Uterus (tissue), 4 donors: Measurements from ENCODE around the gene CDH8. TPM values are rescaled to one million over a fixed set of nuclear protein-coding genes. Genes with fewer than 3 reads are reported as not detected.

Source experiments
- DNase-seq, 2 donors: peaks; one replicate each; pipeline ENCODE4 v3.0.0-alpha.2; 2019 to 2020
- H3K27ac ChIP-seq, 2 donors: fragments of 200-600 bp; sonication (generic); 1 replicate in 1 of 2; 2 replicates in 1 of 2; pipeline ENCODE4 v1.5.1; 2016 to 2018
- H3K27me3 ChIP-seq, 2 donors: fragments of 200-600 bp; sonication (generic); one replicate each; pipeline ENCODE4 v1.5.1; 2018 to 2019; ENCODE audit warnings: control low read depth in 1 of 2
- H3K36me3 ChIP-seq, 2 donors: fragments of 200-600 bp; sonication (generic); one replicate each; pipeline ENCODE4 v1.5.1; 2019; ENCODE audit warnings: control low read depth in 1 of 2
- H3K4me1 ChIP-seq, 2 donors: fragments of 200-600 bp; sonication (generic); one replicate each; pipeline ENCODE4 v1.5.1; 2018 to 2019; ENCODE audit warnings: control low read depth in 1 of 2
- H3K4me3 ChIP-seq, 2 donors: fragments of 200-600 bp; sonication (generic); 1 replicate in 1 of 2; 2 replicates in 1 of 2; pipeline ENCODE4 v1.5.1; 2018 to 2019; ENCODE audit warnings: mild to moderate bottlenecking in 1 of 2
- H3K9me3 ChIP-seq, 2 donors: fragments of 200-600 bp; sonication (generic); one replicate each; pipeline ENCODE4 v1.5.1; 2019; ENCODE audit warnings: control low read depth in 1 of 2
- CTCF ChIP-seq, 4 experiments: fragments of 200-600 bp in 2 of 4; fragments of 450-650 bp in 2 of 4; sonication (generic) in 2 of 4; IDR thresholded peaks; one replicate each; pipeline ENCODE4 v1.5.1; 2016 to 2019; ENCODE audit warnings: antibody characterized with exemption in 4 of 4, mild to moderate bottlenecking in 2 of 4, moderate library complexity in 1 of 4
- POLR2A ChIP-seq, 2 donors: fragments of 450-650 bp; IDR thresholded peaks; one replicate each; pipeline ENCODE4 v1.6.1; 2016; ENCODE audit warnings: antibody characterized with exemption in 2 of 2, mild to moderate bottlenecking in 1 of 2, moderate library complexity in 1 of 2
- intact Hi-C: fragments of 100-400 bp; cut with DNase I; formaldehyde crosslinking; loops from one replicate; pipeline ENCODE4 v1.15.1; 2023; ENCODE audit warnings: low total_unique reads
- total RNA-seq, 4 donors: library from RNA; depleted of rRNA in 3 of 4; stranded (reverse); fragments of >200 nt in 3 of 4; gene quantifications; one replicate each; pipeline versions ENCODE4 v1.1.0 to v1.2.4, GENCODE V29; 2014 to 2023
- donor health status: DM: yes; HTN: yes; CAD: no.

CDH8 gene
- total RNA-seq, 4 donors from 2014 or later, result 2.0 to 6.0 TPM; not detected in 2

DNA sequence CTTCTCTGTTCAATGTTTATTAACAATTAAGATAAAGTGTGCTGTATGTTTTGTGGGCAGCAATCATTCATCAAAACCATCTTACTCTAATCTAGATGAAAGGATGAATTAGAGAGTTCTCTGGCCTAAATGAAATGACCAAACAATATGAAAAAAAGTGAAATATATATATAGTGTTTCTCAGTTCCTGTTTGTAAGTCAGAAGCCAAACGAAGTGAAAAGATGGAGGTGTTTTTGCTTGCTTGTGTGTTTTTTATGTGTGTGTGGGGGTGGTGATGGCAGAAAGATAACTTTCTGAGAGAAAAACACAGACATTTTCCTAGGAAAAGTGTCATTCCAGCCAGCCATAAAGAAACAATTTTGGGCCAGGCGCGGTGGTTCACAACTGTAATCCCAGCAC is 138.6 kb downstream of the CDH8 start:
- no peaks in the 10 kb centered on the region for H3K36me3 ChIP-seq
- intact Hi-C loops, result no loop called here
- TF ChIP-seq POLR2A (IDR thresholded peaks at IDR 0.05), result no peak
- TF ChIP-seq CTCF (IDR thresholded peaks at IDR 0.05), result no peak

GRCh38 chr16:61892531-61892930 is 143.7 kb downstream of the CDH8 start:
- DNase-seq, result no peak
- Histone ChIP-seq H3K36me3 (no peaks in the 10 kb centered on the region), H3K4me3 (no peak overlapping the region), H3K27ac (no peak overlapping the region), H3K9me3 (no peaks in the 10 kb centered on the region), H3K27me3 (no peaks in the 10 kb centered on the region), H3K4me1 (no peaks in the 10 kb centered on the region)
- intact Hi-C loops, result no loop called here
- no peak for TF ChIP-seq POLR2A (IDR thresholded peaks at IDR 0.05)
- no peak for TF ChIP-seq CTCF (IDR thresholded peaks at IDR 0.05)

More for the DNA sequence above, 138.6 kb downstream of the CDH8 start:
- Histone ChIP-seq H3K27ac (no peak overlapping the region), H3K9me3 (no peaks in the 10 kb centered on the region), H3K4me1 (no peaks in the 10 kb centered on the region), H3K27me3 (no peaks in the 10 kb centered on the region), H3K4me3 (no peak overlapping the region)
- no peak for DNase-seq

DNA sequence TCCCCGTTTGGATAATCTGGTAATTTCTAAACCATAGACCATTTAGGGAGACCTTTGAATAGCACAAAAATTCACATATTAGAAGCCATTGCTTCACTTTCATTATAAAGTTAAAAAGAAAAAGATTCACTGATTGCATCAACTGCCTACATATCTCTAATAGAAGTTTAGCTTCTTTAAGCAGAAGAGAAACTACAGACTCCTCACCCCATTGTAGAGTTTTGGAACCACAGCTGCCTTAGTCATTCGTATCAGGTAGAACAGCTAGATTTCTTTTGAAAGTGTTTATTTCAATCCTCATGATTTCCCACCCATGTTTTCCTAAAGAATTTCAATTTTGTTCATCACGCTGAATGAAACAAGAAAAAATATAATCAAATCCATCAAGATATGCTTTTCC is 144.8 kb downstream of the CDH8 start:
- Histone ChIP-seq H3K4me1 (no peaks in the 10 kb centered on the region), H3K9me3 (no peaks in the 10 kb centered on the region), H3K36me3 (no peaks in the 10 kb centered on the region), H3K4me3 (no peak overlapping the region), H3K27me3 (no peaks in the 10 kb centered on the region), H3K27ac (no peak overlapping the region)
- no peak for DNase-seq
- intact Hi-C loops, result no loop called here
- TF ChIP-seq CTCF (IDR thresholded peaks at IDR 0.05) (no peak), POLR2A (IDR thresholded peaks at IDR 0.05) (no peak)

DNA sequence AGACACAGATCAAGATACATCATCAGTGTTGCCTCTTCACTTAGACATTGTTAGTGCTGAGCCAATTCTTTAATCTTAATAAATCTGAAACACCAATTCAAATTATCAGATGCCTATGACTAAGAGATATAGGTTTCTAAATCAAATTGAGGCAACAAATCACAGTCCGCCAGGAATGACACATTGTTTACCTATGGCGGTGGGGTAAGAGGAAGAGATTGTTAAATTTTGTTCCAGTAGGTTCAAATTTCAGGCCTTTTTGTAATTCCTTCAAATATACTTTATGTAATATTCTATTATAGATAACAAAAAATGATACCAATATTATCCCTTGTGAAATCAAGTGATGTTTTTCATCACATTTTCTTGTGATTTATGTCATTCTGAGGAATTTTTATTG is 145.9 kb downstream of the CDH8 start:
- no peaks in the 10 kb centered on the region for H3K4me1 ChIP-seq
- intact Hi-C loops, result no loop called here
- no peak overlapping the region for H3K4me3 ChIP-seq
- no peaks in the 10 kb centered on the region for H3K27me3 ChIP-seq
- no peaks in the 10 kb centered on the region for H3K36me3 ChIP-seq
- H3K9me3 ChIP-seq, result no peaks in the 10 kb centered on the region
- TF ChIP-seq CTCF (IDR thresholded peaks at IDR 0.05) (no peak), POLR2A (IDR thresholded peaks at IDR 0.05) (no peak)
- no peak for DNase-seq
- H3K27ac ChIP-seq, result no peak overlapping the region

DNA sequence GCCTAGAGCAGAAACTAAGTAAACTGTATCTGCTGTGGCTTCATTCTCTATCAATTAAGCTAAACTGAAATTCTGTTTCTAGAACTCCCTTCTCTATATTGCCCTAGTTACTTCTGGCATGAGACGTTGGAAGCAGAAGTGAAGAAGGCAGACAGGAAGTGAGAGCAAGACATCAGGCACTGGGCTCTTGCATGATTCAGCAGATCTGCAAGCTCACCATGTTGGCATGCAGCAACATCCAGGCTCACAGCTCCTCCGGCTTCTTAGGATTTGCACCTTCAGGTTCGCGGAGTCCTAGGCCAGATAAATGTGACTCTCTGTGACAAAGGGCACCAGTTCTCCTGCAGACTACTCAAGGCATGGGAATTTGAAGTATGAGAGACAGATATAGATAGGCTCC is 148.3 kb downstream of the CDH8 start:
- DNase-seq, result no peak
- Histone ChIP-seq H3K4me3 (no peak overlapping the region), H3K27me3 (no peaks in the 10 kb centered on the region), H3K27ac (no peak overlapping the region), H3K36me3 (no peaks in the 10 kb centered on the region), H3K9me3 (no peaks in the 10 kb centered on the region), H3K4me1 (no peaks in the 10 kb centered on the region)
- intact Hi-C loops, result no loop called here
- TF ChIP-seq CTCF (IDR thresholded peaks at IDR 0.05) (no peak), POLR2A (IDR thresholded peaks at IDR 0.05) (no peak)
